K562 (cell line): ENCODE measurements around the gene RPL28. TPM values are rescaled to one million over a fixed set of nuclear protein-coding genes. Genes with fewer than 3 reads are reported as not detected.

Experiments
- ADNP ChIP-seq: fragments of 200-800 bp; sonication (Bioruptor generic); IDR thresholded peaks from 2 replicates; pipeline ENCODE4 v1.6.1; 2016; ENCODE audit warnings: missing genetic modification characterization, missing compliant biosample characterization
- BRCA1 ChIP-seq, 2 experiments: fragments of 450-650 bp in 1 of 2; sonication (generic) in 1 of 2; formaldehyde crosslinking in 1 of 2; IDR thresholded peaks; 2 replicates each; pipeline versions ENCODE4 v1.5.0 to v1.6.1; 2017 to 2020; ENCODE audit warnings: mild to moderate bottlenecking in 1 of 2, missing genetic modification reagents in 1 of 2
- CC2D1A ChIP-seq: fragments of 450-650 bp; IDR thresholded peaks from 2 replicates; pipeline ENCODE4 v1.6.1; 2017; ENCODE audit warnings: mild to moderate bottlenecking
- FOXJ3 ChIP-seq: sonication (generic); formaldehyde crosslinking; IDR thresholded peaks from 2 replicates; pipeline ENCODE4 v1.4.0; 2020; ENCODE audit warnings: mild to moderate bottlenecking, missing genetic modification reagents
- GABPB1 ChIP-seq: sonication (generic); formaldehyde crosslinking; IDR thresholded peaks from 2 replicates; pipeline ENCODE4 v1.8.0; 2022; ENCODE audit warnings: mild to moderate bottlenecking, missing genetic modification reagents
- GATAD2A ChIP-seq: fragments of 450-650 bp; IDR thresholded peaks from 2 replicates; pipeline ENCODE4 v1.6.1; 2017
- HDAC1 ChIP-seq, 2 experiments: fragments of 450-650 bp; IDR thresholded peaks; 2 replicates each; pipeline ENCODE4 v1.6.1; 2016 to 2017; ENCODE audit warnings: inconsistent platforms in 1 of 2, mild to moderate bottlenecking in 1 of 2, moderate library complexity in 1 of 2
- HNRNPL ChIP-seq: fragments of 200-400 bp; formaldehyde crosslinking; IDR thresholded peaks from 2 replicates; pipeline ENCODE4 v1.6.1; 2017; ENCODE audit warnings: low read depth, mild to moderate bottlenecking, low read length
- KLF6 ChIP-seq: fragments of 250-450 bp; sonication (Bioruptor Pico); IDR thresholded peaks from 2 replicates; pipeline ENCODE4 v1.4.0; 2020; ENCODE audit warnings: mild to moderate bottlenecking, moderate library complexity, borderline replicate concordance
- NR2C1 ChIP-seq, 2 experiments: fragments of 450-650 bp; IDR thresholded peaks; 2 replicates each; pipeline ENCODE4 v1.6.1; 2017; ENCODE audit warnings: mild to moderate bottlenecking in 2 of 2, antibody characterized with exemption in 1 of 2, inconsistent platforms in 1 of 2, missing compliant biosample characterization in 1 of 2, missing genetic modification characterization in 1 of 2
- RBM39 ChIP-seq: fragments of 200-400 bp; formaldehyde crosslinking; optimal IDR thresholded peaks from 2 replicates; pipeline ENCODE3; 2018; ENCODE audit warnings: low read depth, low read length
- SIN3A ChIP-seq, 2 experiments: fragments of 150-350 bp in 1 of 2; IDR thresholded peaks; 2 replicates each; pipeline ENCODE4 v1.6.1; 2011 to 2016; ENCODE audit warnings: borderline replicate concordance in 2 of 2, low read depth in 2 of 2, low read length in 2 of 2, mild to moderate bottlenecking in 2 of 2, moderate library complexity in 2 of 2; ENCODE audit not compliant: control insufficient read depth in 1 of 2
- TAF1 ChIP-seq: IDR thresholded peaks from 2 replicates; pipeline ENCODE4 v1.6.1; 2011; ENCODE audit warnings: mild to moderate bottlenecking, low read length, moderate library complexity; ENCODE audit not compliant: insufficient read depth, control insufficient read depth, severe bottlenecking; ENCODE audit errors: extremely low read depth
- TBP ChIP-seq: optimal IDR thresholded peaks from 2 replicates; pipeline ENCODE3; 2011; ENCODE audit warnings: low read depth, low read length, improper control_type of control experiment
- ZFX ChIP-seq: sonication (generic); formaldehyde crosslinking; IDR thresholded peaks from 2 replicates; pipeline ENCODE4 v1.8.0; 2022; ENCODE audit warnings: mild to moderate bottlenecking, missing genetic modification reagents, moderate library complexity
- ZNF23 ChIP-seq: fragments of 250-450 bp; sonication (Bioruptor Pico); IDR thresholded peaks from 2 replicates; pipeline ENCODE4 v1.4.0; 2020; ENCODE audit warnings: mild to moderate bottlenecking
- ZNF785 ChIP-seq: fragments of 250-450 bp; sonication (Bioruptor Pico); IDR thresholded peaks from 2 replicates; pipeline ENCODE4 v1.4.0; 2020; ENCODE audit warnings: mild to moderate bottlenecking
- polyA plus RNA-seq, 8 experiments: library from polyadenylated mRNA; depleted of rRNA in 4 of 8; stranded (reverse) in 5 of 8; unstranded in 3 of 8; fragments of >200 nt; fragmentation: Nextera tagmentation in 2 of 8; fragmentation: Illumina TruSeq in 1 of 8; extraction: Ambion mirVana in 2 of 8; extraction: Trizol in 1 of 8; gene quantifications; 2 replicates each; pipeline versions ENCODE4 v1.2.1 to v1.2.3, GENCODE V29; 2011 to 2014; ENCODE audit warnings: inconsistent platforms in 1 of 8, missing spikeins in 1 of 8
- total RNA-seq, 7 experiments: library from RNA; depleted of rRNA in 6 of 7; stranded (reverse); fragments of >200 nt in 6 of 7; fragmentation: Illumina TruSeq in 2 of 7; extraction: Trizol in 2 of 7; gene quantifications; 2 replicates each; pipeline versions ENCODE4 v1.2.1 to v1.2.3, GENCODE V29; 2011 to 2021; ENCODE audit warnings: low replicate concordance in 1 of 7
- TF ChIP-seq, protein P1 (sequence below): fragments of 250-450 bp; sonication (Bioruptor Pico); IDR thresholded peaks from 2 replicates; pipeline ENCODE4 v1.5.0; 2021
- TF ChIP-seq, protein P2 (sequence below), 2 experiments: fragments of 450-650 bp; IDR thresholded peaks; 2 replicates each; pipeline ENCODE4 v1.6.1; 2016
- TF ChIP-seq, protein P3 (sequence below): conservative IDR thresholded peaks from 2 replicates; pipeline ENCODE4 v1.6.1; 2011; ENCODE audit warnings: low read depth, mild to moderate bottlenecking, low read length; ENCODE audit not compliant: control insufficient read depth
- TF ChIP-seq, protein P4 (sequence below): fragments of 250-450 bp; sonication (Bioruptor Pico); IDR thresholded peaks from 2 replicates; pipeline ENCODE4 v1.9.0; 2021; ENCODE audit warnings: mild to moderate bottlenecking, inconsistent platforms

The RPL28 gene
- total and polyA plus RNA-seq, 9 of the 15 experiments (the other 6 are each of a cell fraction or from before 2014, with no cell fraction given), result 124 to 3,106 (median 622) TPM

DNA sequence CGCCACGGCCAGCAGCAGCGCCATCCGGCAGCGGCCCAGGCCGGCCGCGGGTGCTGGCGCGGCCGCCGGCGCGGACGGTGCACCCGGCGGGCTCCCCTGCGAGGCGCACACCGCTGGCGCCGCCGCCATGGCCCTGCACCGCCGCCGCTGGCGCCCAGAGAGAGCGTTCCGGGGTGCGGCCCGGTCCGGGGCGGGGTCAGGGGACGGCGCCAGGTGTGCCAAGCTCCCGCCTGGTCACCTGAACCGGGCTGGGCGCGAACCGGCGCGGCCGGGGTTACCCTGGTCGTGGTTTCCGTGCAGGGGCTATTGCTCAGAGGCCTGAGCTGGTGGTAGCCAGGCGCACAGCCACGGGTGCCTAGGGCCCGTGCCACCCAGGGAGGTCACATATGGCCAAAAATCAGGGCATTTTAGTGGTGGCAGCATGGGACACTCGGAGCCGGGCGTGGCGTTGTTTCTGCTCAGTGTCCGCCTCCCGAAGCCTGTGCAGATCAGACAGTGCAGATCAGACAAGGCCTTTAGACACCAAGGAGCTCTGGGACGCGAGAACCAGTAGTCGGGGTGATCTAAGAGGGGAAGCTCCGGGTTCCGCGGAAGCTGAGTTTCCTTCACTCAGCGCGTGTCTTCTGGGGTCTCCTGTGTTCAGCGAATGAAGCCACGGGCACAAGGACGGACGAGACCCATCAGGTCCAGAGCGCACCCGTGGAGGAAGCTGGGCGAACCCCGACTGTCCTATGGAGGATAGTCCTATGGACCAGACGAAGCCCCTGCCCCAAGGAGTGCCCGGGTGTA lies 1.4 kb upstream of the RPL28 start, which contains the start of gene TMEM238 (continued):
- TF ChIP-seq, protein P1, sequence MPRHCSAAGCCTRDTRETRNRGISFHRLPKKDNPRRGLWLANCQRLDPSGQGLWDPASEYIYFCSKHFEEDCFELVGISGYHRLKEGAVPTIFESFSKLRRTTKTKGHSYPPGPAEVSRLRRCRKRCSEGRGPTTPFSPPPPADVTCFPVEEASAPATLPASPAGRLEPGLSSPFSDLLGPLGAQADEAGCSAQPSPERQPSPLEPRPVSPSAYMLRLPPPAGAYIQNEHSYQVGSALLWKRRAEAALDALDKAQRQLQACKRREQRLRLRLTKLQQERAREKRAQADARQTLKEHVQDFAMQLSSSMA (CRISPR knock-in tag), result no peak
- TF ChIP-seq ZNF785 (no peak), BRCA1 (IDR thresholded peaks at IDR 0.05) (no peak), BRCA1 (CRISPR knock-in tag; IDR thresholded peaks at IDR 0.05) (no peak), TAF1 (peak; percentile 8), GATAD2A (no peak), ZFX (peak; percentile 71), SIN3A (IDR thresholded peaks at IDR 0.05; ENCODE audit: borderline replicate concordance in 2 of 2, control insufficient read depth in 1 of 2, low read depth in 2 of 2, low read length in 2 of 2) (peak in 1 of 2 experiments; percentile 5; a peak in 1 of 4 replicates), FOXJ3 (no peak), HDAC1 (IDR thresholded peaks at IDR 0.05) (no peak), CC2D1A (no peak), HNRNPL (peak; percentile 69; the same call in 1 of the 2 replicates), ZNF23 (CRISPR knock-in tag) (no peak), ADNP (tag) (no peak), KLF6 (CRISPR knock-in tag) (no peak), GABPB1 (0 out of 2 replicates have a peak, but pooled peaks have one; percentile 30), NR2C1 (IDR thresholded peaks at IDR 0.05) (no peak), NR2C1 (tag; IDR thresholded peaks at IDR 0.05) (no peak), RBM39 (no peak), TBP (peak; percentile 41)
- TF ChIP-seq, protein P2, sequence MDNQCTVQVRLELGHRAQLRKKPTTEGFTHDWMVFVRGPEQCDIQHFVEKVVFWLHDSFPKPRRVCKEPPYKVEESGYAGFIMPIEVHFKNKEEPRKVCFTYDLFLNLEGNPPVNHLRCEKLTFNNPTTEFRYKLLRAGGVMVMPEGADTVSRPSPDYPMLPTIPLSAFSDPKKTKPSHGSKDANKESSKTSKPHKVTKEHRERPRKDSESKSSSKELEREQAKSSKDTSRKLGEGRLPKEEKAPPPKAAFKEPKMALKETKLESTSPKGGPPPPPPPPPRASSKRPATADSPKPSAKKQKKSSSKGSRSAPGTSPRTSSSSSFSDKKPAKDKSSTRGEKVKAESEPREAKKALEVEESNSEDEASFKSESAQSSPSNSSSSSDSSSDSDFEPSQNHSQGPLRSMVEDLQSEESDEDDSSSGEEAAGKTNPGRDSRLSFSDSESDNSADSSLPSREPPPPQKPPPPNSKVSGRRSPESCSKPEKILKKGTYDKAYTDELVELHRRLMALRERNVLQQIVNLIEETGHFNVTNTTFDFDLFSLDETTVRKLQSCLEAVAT (IDR thresholded peaks at IDR 0.05), result no peak
- TF ChIP-seq, protein P3, sequence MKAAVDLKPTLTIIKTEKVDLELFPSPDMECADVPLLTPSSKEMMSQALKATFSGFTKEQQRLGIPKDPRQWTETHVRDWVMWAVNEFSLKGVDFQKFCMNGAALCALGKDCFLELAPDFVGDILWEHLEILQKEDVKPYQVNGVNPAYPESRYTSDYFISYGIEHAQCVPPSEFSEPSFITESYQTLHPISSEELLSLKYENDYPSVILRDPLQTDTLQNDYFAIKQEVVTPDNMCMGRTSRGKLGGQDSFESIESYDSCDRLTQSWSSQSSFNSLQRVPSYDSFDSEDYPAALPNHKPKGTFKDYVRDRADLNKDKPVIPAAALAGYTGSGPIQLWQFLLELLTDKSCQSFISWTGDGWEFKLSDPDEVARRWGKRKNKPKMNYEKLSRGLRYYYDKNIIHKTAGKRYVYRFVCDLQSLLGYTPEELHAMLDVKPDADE, result 0 out of 2 replicates have a peak, but pooled peaks have one; percentile 5
- TF ChIP-seq, protein P4, sequence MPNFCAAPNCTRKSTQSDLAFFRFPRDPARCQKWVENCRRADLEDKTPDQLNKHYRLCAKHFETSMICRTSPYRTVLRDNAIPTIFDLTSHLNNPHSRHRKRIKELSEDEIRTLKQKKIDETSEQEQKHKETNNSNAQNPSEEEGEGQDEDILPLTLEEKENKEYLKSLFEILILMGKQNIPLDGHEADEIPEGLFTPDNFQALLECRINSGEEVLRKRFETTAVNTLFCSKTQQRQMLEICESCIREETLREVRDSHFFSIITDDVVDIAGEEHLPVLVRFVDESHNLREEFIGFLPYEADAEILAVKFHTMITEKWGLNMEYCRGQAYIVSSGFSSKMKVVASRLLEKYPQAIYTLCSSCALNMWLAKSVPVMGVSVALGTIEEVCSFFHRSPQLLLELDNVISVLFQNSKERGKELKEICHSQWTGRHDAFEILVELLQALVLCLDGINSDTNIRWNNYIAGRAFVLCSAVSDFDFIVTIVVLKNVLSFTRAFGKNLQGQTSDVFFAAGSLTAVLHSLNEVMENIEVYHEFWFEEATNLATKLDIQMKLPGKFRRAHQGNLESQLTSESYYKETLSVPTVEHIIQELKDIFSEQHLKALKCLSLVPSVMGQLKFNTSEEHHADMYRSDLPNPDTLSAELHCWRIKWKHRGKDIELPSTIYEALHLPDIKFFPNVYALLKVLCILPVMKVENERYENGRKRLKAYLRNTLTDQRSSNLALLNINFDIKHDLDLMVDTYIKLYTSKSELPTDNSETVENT (CRISPR knock-in tag), result 0 out of 2 replicates have a peak, but pooled peaks have one; percentile 3
